Measurements from ENCODE around the gene CACHD1. TPM values are rescaled to one million over a fixed set of nuclear protein-coding genes. Genes with fewer than 3 reads are reported as not detected.
A peak's percentile ranks its signal among the peaks of the same experiment; 100 is the strongest.

The CACHD1 gene
- total RNA-seq, 1 donor from 2014 or later: 24.1 TPM

GRCh38 chr1:64550946-64551605, 81.1 kb downstream of the CACHD1 start:
- Mint-ChIP-seq H3K4me3 (no peak overlapping the region), H3K36me3 (peaks cover 8% of the 10 kb centered on the region), H3K27ac (peak overlapping the region; percentile 3), H3K27me3 (ENCODE audit: low read depth) (no peaks in the 10 kb centered on the region), H3K4me1 (peaks cover 15% of the 10 kb centered on the region), H3K9me3 (no peaks in the 10 kb centered on the region)
- no peak for TF ChIP-seq CTCF (IDR thresholded peaks at IDR 0.05; ENCODE audit: unreplicated experiment)
- DNase-seq (ENCODE audit: low spot score in 2 of 2, unreplicated experiment in 2 of 2): no peak

GRCh38 chr1:64553285-64553684, 83.4 kb downstream of the CACHD1 start:
- DNase-seq (ENCODE audit: low spot score in 2 of 2, unreplicated experiment in 2 of 2): no peak
- peaks cover 14% of the 10 kb centered on the region for H3K36me3 Mint-ChIP-seq

GRCh38 chr1:64555947-64556346, 86.0 kb downstream of the CACHD1 start:
- peaks cover 30% of the 10 kb centered on the region for H3K9me3 Mint-ChIP-seq
- no peak overlapping the region for H3K4me3 Mint-ChIP-seq
- H3K36me3 Mint-ChIP-seq: peaks cover 39% of the 10 kb centered on the region
- H3K27ac Mint-ChIP-seq: no peak overlapping the region
- no peak for DNase-seq (ENCODE audit: low spot score in 2 of 2, unreplicated experiment in 2 of 2)
- TF ChIP-seq CTCF (IDR thresholded peaks at IDR 0.05; ENCODE audit: unreplicated experiment): no peak
- H3K27me3 Mint-ChIP-seq (ENCODE audit: low read depth): no peaks in the 10 kb centered on the region
- peaks cover 4% of the 10 kb centered on the region for H3K4me1 Mint-ChIP-seq

More at GRCh38 chr1:64553285-64553684, 83.4 kb downstream of the CACHD1 start:
- Mint-ChIP-seq H3K4me1 (peaks cover 13% of the 10 kb centered on the region), H3K27ac (no peak overlapping the region), H3K9me3 (peaks cover 4% of the 10 kb centered on the region), H3K4me3 (no peak overlapping the region), H3K27me3 (ENCODE audit: low read depth) (no peaks in the 10 kb centered on the region)
- no peak for TF ChIP-seq CTCF (IDR thresholded peaks at IDR 0.05; ENCODE audit: unreplicated experiment)

- peaks cover 27% of the 10 kb centered on the region for H3K4me1 Mint-ChIP-seq
- peaks cover 46% of the 10 kb centered on the region for H3K36me3 Mint-ChIP-seq
Observed at GRCh38 chr1:64561993-64562392, 92.1 kb downstream of the CACHD1 start.

GRCh38 chr1:64563958-64564565, 94.1 kb downstream of the CACHD1 start:
- peak overlapping the region; percentile 51 for H3K27ac Mint-ChIP-seq
- TF ChIP-seq CTCF (IDR thresholded peaks at IDR 0.05; ENCODE audit: unreplicated experiment): no peak
- peaks cover 33% of the 10 kb centered on the region for H3K36me3 Mint-ChIP-seq
- DNase-seq (ENCODE audit: low spot score in 2 of 2, unreplicated experiment in 2 of 2): no peak
- H3K4me1 Mint-ChIP-seq: peaks cover 39% of the 10 kb centered on the region
- H3K27me3 Mint-ChIP-seq (ENCODE audit: low read depth): no peaks in the 10 kb centered on the region
- no peak overlapping the region for H3K4me3 Mint-ChIP-seq
- peaks cover 35% of the 10 kb centered on the region for H3K9me3 Mint-ChIP-seq

More at GRCh38 chr1:64561993-64562392, 92.1 kb downstream of the CACHD1 start:
- Mint-ChIP-seq H3K27me3 (ENCODE audit: low read depth) (no peaks in the 10 kb centered on the region), H3K4me3 (no peak overlapping the region), H3K27ac (no peak overlapping the region), H3K9me3 (peaks cover 46% of the 10 kb centered on the region)
- no peak for DNase-seq (ENCODE audit: low spot score in 2 of 2, unreplicated experiment in 2 of 2)
- no peak for TF ChIP-seq CTCF (IDR thresholded peaks at IDR 0.05; ENCODE audit: unreplicated experiment)
